ENCODE results near the gene MLLT10.

The MLLT10 gene

GRCh38 chr10:21533467-21534279 is at the start of gene MLLT10:
Gene MLLT10, plus strand, starts transcription at chr10:21534232. Its CDS starts 413 bp downstream, at chr10:21534645.
- Histone ChIP-seq H2AFZ (ENCODE audit: low read length) (peak within 1 kb of the TSS; percentile 48; the same call in 1 of the 2 replicates), H3K9me2 (ENCODE audit: low read depth, low read length) (no peaks in the 10 kb centered on the region), H3F3A (ENCODE audit: insufficient read depth, low read length) (0 out of 2 replicates have a peak, but pooled peaks cover 2% of the 10 kb centered on the region), H3K9ac (ENCODE audit: low read length) (peak within 1 kb of the TSS; percentile 88), H3K4me3 (ENCODE audit: low read depth, low read length, poor library complexity, severe bottlenecking) (peak within 1 kb of the TSS; percentile 74), H3K4me1 (ENCODE audit: insufficient read depth, low read length, severe bottlenecking) (peaks cover 20% of the 10 kb centered on the region), H3K27me3 (ENCODE audit: insufficient read depth, low read length) (no peaks in the 10 kb centered on the region), H3K27ac (ENCODE audit: low read depth, low read length, poor library complexity, severe bottlenecking) (peak within 1 kb of the TSS; percentile 75), H3K9me3 (ENCODE audit: low read length) (no peaks in the 10 kb centered on the region), H4K20me1 (ENCODE audit: insufficient read depth, low read length) (no peaks in the 10 kb centered on the region), H3K4me2 (ENCODE audit: low read length) (peak within 1 kb of the TSS; percentile 97), H3K79me2 (ENCODE audit: insufficient read depth, low read length) (peaks cover 11% of the 10 kb centered on the region), H3K36me3 (ENCODE audit: insufficient read depth, low read length) (peaks cover 21% of the 10 kb centered on the region)
- TF ChIP-seq CTCF (IDR thresholded peaks at IDR 0.05; ENCODE audit: low read length) (no peak), EZH2 (IDR thresholded peaks at IDR 0.05; ENCODE audit: borderline replicate concordance, low read length) (no peak)

DNA sequence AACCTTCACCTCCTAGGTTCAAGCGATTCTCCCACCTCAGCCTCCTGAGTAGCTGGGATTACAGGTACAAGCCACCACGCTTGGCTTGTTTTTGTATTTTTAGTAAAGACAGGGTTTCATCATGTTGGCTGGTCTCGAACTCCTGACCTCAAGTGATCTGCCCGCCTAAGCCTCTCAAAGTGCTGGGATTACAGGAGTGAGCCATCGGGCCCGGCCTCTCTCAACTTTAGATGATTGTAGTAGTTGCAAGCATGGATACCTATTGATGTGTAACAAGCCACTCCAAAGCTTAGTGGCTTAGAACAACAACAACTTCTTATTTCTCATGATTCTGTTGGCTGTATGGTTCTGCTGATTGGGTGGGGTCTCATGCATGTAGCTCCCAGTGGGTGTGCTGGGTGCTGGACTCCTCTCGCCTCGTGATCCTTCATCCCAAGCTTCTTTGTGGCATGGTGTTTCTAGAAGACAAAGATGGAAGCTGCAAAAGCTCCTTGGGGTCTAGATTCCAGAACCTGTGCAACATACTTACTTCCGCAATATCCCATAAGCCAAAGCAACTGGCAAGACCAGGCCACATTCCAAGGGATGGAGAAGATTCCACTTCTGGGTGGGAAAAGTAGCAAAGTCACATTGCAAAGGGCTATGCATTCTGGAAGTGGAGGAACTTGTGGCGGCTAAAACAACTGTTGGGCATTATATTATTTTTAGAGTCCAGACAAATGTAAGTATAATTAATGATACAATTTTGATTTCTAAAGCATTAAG is 46.4 kb upstream of the MLLT10 start:
- Histone ChIP-seq H3K79me2 (ENCODE audit: insufficient read depth, low read length) (no peaks in the 10 kb centered on the region), H3K9me2 (ENCODE audit: low read depth, low read length) (no peaks in the 10 kb centered on the region), H3K9ac (ENCODE audit: low read length) (no peak overlapping the region), H3K9me3 (ENCODE audit: low read length) (no peaks in the 10 kb centered on the region), H3K27ac (ENCODE audit: low read depth, low read length, poor library complexity, severe bottlenecking) (no peak overlapping the region), H3F3A (ENCODE audit: insufficient read depth, low read length) (no peaks in the 10 kb centered on the region), H3K4me3 (ENCODE audit: low read depth, low read length, poor library complexity, severe bottlenecking) (no peak overlapping the region), H3K27me3 (ENCODE audit: insufficient read depth, low read length) (no peaks in the 10 kb centered on the region), H3K4me2 (ENCODE audit: low read length) (no peak overlapping the region), H2AFZ (ENCODE audit: low read length) (no peak overlapping the region), H4K20me1 (ENCODE audit: insufficient read depth, low read length) (no peaks in the 10 kb centered on the region), H3K4me1 (ENCODE audit: insufficient read depth, low read length, severe bottlenecking) (no peaks in the 10 kb centered on the region), H3K36me3 (ENCODE audit: insufficient read depth, low read length) (no peaks in the 10 kb centered on the region)
- no peak for TF ChIP-seq CTCF (IDR thresholded peaks at IDR 0.05; ENCODE audit: low read length)
- no peak for TF ChIP-seq EZH2 (IDR thresholded peaks at IDR 0.05; ENCODE audit: borderline replicate concordance, low read length)

GRCh38 chr10:21488246-21488956 is 45.6 kb upstream of the MLLT10 start:
- no peaks in the 10 kb centered on the region for H4K20me1 ChIP-seq (ENCODE audit: insufficient read depth, low read length)
- H3F3A ChIP-seq (ENCODE audit: insufficient read depth, low read length), result no peaks in the 10 kb centered on the region
- no peak overlapping the region for H3K4me2 ChIP-seq (ENCODE audit: low read length)

More at GRCh38 chr10:21488246-21488956, 45.6 kb upstream of the MLLT10 start:
- Histone ChIP-seq H3K4me1 (ENCODE audit: insufficient read depth, low read length, severe bottlenecking) (no peaks in the 10 kb centered on the region), H3K9me2 (ENCODE audit: low read depth, low read length) (no peaks in the 10 kb centered on the region), H3K27ac (ENCODE audit: low read depth, low read length, poor library complexity, severe bottlenecking) (no peak overlapping the region), H2AFZ (ENCODE audit: low read length) (no peak overlapping the region), H3K27me3 (ENCODE audit: insufficient read depth, low read length) (no peaks in the 10 kb centered on the region), H3K4me3 (ENCODE audit: low read depth, low read length, poor library complexity, severe bottlenecking) (no peak overlapping the region), H3K9me3 (ENCODE audit: low read length) (no peaks in the 10 kb centered on the region), H3K9ac (ENCODE audit: low read length) (no peak overlapping the region), H3K36me3 (ENCODE audit: insufficient read depth, low read length) (no peaks in the 10 kb centered on the region), H3K79me2 (ENCODE audit: insufficient read depth, low read length) (no peaks in the 10 kb centered on the region)
- no peak for TF ChIP-seq CTCF (IDR thresholded peaks at IDR 0.05; ENCODE audit: low read length)
- no peak for TF ChIP-seq EZH2 (IDR thresholded peaks at IDR 0.05; ENCODE audit: borderline replicate concordance, low read length)
